ENCODE measurements around the gene PIAS4. TPM values are rescaled to one million over a fixed set of nuclear protein-coding genes. Genes with fewer than 3 reads are reported as not detected.

PIAS4 gene
- total and polyA plus RNA-seq, 9 donors: 14.7 to 26.2 (median 23.6) TPM

GRCh38 chr19:4042064-4042730, 34.7 kb downstream of the PIAS4 start:
- 78% methylated on average over 14 of the region's 14 CpGs for WGBS (ENCODE audit: insufficient coverage)
- Histone ChIP-seq H3K4me3 (ENCODE audit: low read length) (no peak overlapping the region), H3K27ac (ENCODE audit: low read length) (no peak overlapping the region), H3K4me1 (ENCODE audit: control insufficient read depth, insufficient read depth, low read length) (no peaks in the 10 kb centered on the region), H3K27me3 (ENCODE audit: control insufficient read depth, insufficient read depth, low read length) (no peaks in the 10 kb centered on the region), H3K9me3 (replicated peaks; ENCODE audit: control insufficient read depth, low read depth, low read length) (no peaks in the 10 kb centered on the region), H3K36me3 (ENCODE audit: control insufficient read depth, insufficient read depth, low read length) (peaks cover 39% of the 10 kb centered on the region)
- DNase-seq: no peak

GRCh38 chr19:4042731-4043082, 35.2 kb downstream of the PIAS4 start:
- Histone ChIP-seq H3K9me3 (replicated peaks; ENCODE audit: control insufficient read depth, low read depth, low read length) (no peaks in the 10 kb centered on the region), H3K4me1 (ENCODE audit: control insufficient read depth, insufficient read depth, low read length) (no peaks in the 10 kb centered on the region), H3K36me3 (ENCODE audit: control insufficient read depth, insufficient read depth, low read length) (peaks cover 39% of the 10 kb centered on the region), H3K4me3 (ENCODE audit: low read length) (no peak overlapping the region), H3K27ac (ENCODE audit: low read length) (no peak overlapping the region), H3K27me3 (ENCODE audit: control insufficient read depth, insufficient read depth, low read length) (no peaks in the 10 kb centered on the region)
- WGBS (ENCODE audit: insufficient coverage): 61% methylated on average over 9 of the region's 14 CpGs
- no peak for DNase-seq

- Histone ChIP-seq H3K9me3 (replicated peaks; ENCODE audit: control insufficient read depth, low read depth, low read length) (no peaks in the 10 kb centered on the region), H3K36me3 (ENCODE audit: control insufficient read depth, insufficient read depth, low read length) (peaks cover 41% of the 10 kb centered on the region), H3K27ac (ENCODE audit: low read length) (no peak overlapping the region), H3K4me1 (ENCODE audit: control insufficient read depth, insufficient read depth, low read length) (no peaks in the 10 kb centered on the region), H3K4me3 (ENCODE audit: low read length) (no peak overlapping the region), H3K27me3 (ENCODE audit: control insufficient read depth, insufficient read depth, low read length) (no peaks in the 10 kb centered on the region)
- no CpG with 5 or more reads among the region's 11 CpGs for WGBS (ENCODE audit: insufficient coverage)
- DNase-seq: no peak
Measured at GRCh38 chr19:4043401-4043800, 35.9 kb downstream of the PIAS4 start.

DNA sequence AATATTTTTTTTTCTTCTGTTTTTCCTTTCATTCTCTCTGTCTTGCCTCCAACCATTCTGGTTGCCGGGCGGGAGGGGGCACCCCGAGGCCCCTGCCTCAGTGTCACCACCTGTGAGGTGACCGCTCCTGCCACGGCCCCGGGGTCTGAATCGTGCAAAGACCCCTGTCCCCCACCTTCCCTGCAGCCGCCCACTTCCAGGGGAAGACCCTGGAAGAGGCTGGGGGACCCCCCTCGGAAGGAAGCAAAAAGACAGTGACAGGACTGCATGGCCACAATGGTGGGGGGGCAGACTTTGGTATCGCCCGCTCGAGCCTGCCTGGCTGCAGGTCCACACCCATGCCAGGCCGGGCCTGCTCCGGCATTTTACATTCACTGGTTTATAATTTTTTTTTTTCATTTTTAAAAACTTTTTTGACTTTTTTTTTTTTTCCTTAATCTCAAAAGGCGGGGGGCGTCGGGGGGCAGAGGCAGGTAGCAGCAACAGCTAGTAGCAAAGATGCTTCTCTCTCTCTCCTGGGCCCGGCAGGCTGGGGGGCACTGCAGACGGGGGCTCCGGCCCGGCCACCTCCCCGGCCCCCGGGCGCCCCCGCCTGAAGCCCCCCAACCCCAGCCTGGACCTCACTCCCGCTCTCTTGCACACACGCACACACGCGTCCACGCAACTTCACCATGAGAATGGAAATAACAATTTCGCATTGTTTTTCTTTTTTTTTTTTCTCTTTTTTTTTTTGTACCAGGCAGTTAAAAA, 36.6 kb downstream of the PIAS4 start:
- H3K4me3 ChIP-seq (ENCODE audit: low read length): no peak overlapping the region
- 85% methylated on average over 14 of the region's 31 CpGs for WGBS (ENCODE audit: insufficient coverage)
- no peaks in the 10 kb centered on the region for H3K27me3 ChIP-seq (ENCODE audit: control insufficient read depth, insufficient read depth, low read length)
- H3K27ac ChIP-seq (ENCODE audit: low read length): no peak overlapping the region
- peaks cover 38% of the 10 kb centered on the region for H3K36me3 ChIP-seq (ENCODE audit: control insufficient read depth, insufficient read depth, low read length)
- no peaks in the 10 kb centered on the region for H3K4me1 ChIP-seq (ENCODE audit: control insufficient read depth, insufficient read depth, low read length)
- no peak for DNase-seq
- H3K9me3 ChIP-seq (replicated peaks; ENCODE audit: control insufficient read depth, low read depth, low read length): no peaks in the 10 kb centered on the region

DNA sequence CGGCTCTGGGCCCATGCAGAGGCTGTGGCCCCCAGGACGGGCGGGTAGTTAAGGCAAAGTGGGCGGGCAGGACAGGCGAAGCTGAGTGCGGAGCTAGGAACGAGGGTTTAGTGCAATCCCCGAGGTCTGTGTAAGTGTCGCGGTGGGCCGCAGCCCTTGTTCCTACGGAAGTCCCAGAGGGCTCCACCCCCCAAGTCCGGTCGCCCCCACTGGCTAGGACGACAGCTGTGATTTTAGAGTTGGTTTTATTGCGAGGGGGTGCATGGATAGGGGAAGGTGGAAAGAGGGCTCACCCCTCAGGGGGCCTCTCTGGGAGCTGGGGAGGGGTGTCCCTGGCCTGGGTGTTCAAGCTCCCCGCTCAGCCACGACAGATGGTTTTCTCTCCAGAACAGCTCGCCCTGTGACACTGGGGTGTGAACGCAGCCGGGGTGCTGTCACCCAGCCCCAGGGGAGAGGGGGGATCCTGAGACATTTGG, 37.5 kb downstream of the PIAS4 start:
- no peaks in the 10 kb centered on the region for H3K27me3 ChIP-seq (ENCODE audit: control insufficient read depth, insufficient read depth, low read length)
- no peaks in the 10 kb centered on the region for H3K4me1 ChIP-seq (ENCODE audit: control insufficient read depth, insufficient read depth, low read length)
- no peak overlapping the region for H3K27ac ChIP-seq (ENCODE audit: low read length)
- no peak for DNase-seq
- 30% methylated on average over 8 of the region's 21 CpGs for WGBS (ENCODE audit: insufficient coverage)
- no peak overlapping the region for H3K4me3 ChIP-seq (ENCODE audit: low read length)
- peaks cover 47% of the 10 kb centered on the region for H3K36me3 ChIP-seq (ENCODE audit: control insufficient read depth, insufficient read depth, low read length)
- no peaks in the 10 kb centered on the region for H3K9me3 ChIP-seq (replicated peaks; ENCODE audit: control insufficient read depth, low read depth, low read length)

GRCh38 chr19:4045597-4046361, 38.2 kb downstream of the PIAS4 start:
- H3K36me3 ChIP-seq (ENCODE audit: control insufficient read depth, insufficient read depth, low read length): peaks cover 48% of the 10 kb centered on the region
- 78% methylated on average over 18 of the region's 32 CpGs for WGBS (ENCODE audit: insufficient coverage)

DNA sequence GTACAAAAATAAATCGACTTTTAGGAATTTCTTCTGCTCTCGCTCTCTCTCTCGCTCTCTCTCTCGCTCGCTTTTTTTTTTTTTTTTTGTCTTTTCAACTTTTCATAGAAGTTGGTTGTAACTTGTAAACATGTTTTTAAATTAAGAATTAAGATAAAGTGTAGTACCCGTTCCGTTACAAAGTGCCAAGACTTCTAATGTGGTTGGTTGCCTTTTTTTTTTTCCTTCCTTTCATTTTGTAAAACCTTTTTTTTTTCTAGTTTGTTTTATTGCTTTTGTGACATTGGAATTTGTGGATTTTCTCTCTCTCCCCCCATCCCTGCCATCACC, 38.8 kb downstream of the PIAS4 start:
- no peak overlapping the region for H3K4me3 ChIP-seq (ENCODE audit: low read length)
- WGBS (ENCODE audit: insufficient coverage): no CpG with 5 or more reads among the region's 7 CpGs
- H3K27me3 ChIP-seq (ENCODE audit: control insufficient read depth, insufficient read depth, low read length): no peaks in the 10 kb centered on the region
- no peaks in the 10 kb centered on the region for H3K9me3 ChIP-seq (replicated peaks; ENCODE audit: control insufficient read depth, low read depth, low read length)
- no peak for DNase-seq
- peaks cover 51% of the 10 kb centered on the region for H3K36me3 ChIP-seq (ENCODE audit: control insufficient read depth, insufficient read depth, low read length)
- no peak overlapping the region for H3K27ac ChIP-seq (ENCODE audit: low read length)
- no peaks in the 10 kb centered on the region for H3K4me1 ChIP-seq (ENCODE audit: control insufficient read depth, insufficient read depth, low read length)

More at GRCh38 chr19:4045597-4046361, 38.2 kb downstream of the PIAS4 start:
- Histone ChIP-seq H3K27me3 (ENCODE audit: control insufficient read depth, insufficient read depth, low read length) (no peaks in the 10 kb centered on the region), H3K4me1 (ENCODE audit: control insufficient read depth, insufficient read depth, low read length) (no peaks in the 10 kb centered on the region), H3K27ac (ENCODE audit: low read length) (no peak overlapping the region), H3K9me3 (replicated peaks; ENCODE audit: control insufficient read depth, low read depth, low read length) (no peaks in the 10 kb centered on the region), H3K4me3 (ENCODE audit: low read length) (no peak overlapping the region)
- DNase-seq: no peak

- H3K27me3 ChIP-seq (ENCODE audit: control insufficient read depth, insufficient read depth, low read length): no peaks in the 10 kb centered on the region
- no peak overlapping the region for H3K27ac ChIP-seq (ENCODE audit: low read length)
- DNase-seq: no peak
- H3K4me3 ChIP-seq (ENCODE audit: low read length): no peak overlapping the region
- H3K36me3 ChIP-seq (ENCODE audit: control insufficient read depth, insufficient read depth, low read length): peaks cover 53% of the 10 kb centered on the region
- H3K4me1 ChIP-seq (ENCODE audit: control insufficient read depth, insufficient read depth, low read length): no peaks in the 10 kb centered on the region
- no peaks in the 10 kb centered on the region for H3K9me3 ChIP-seq (replicated peaks; ENCODE audit: control insufficient read depth, low read depth, low read length)
- 76% methylated on average over 10 of the region's 33 CpGs for WGBS (ENCODE audit: insufficient coverage)
Measured at GRCh38 chr19:4046946-4047683, 39.6 kb downstream of the PIAS4 start.

DNA sequence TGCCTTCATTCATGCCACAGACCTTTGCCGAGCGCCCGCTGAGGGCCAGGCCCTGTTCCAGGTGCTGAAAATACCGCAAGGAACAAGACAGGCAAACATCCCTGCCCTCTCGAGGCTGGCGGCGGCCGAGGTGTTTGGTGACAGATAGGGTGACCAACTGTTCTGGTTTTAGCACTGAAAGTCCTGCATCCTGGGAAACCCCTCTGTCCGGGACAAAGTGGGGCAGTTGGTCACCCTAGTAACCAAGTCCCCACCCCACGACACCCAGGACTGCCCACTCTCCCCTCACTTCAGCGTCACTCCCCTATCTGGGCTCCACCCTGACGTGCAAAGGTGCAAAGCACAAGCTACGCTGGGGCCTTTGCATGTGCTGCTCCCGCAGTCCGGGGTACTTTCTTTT, 41.9 kb downstream of the PIAS4 start:
- Histone ChIP-seq H3K27me3 (ENCODE audit: control insufficient read depth, insufficient read depth, low read length) (no peaks in the 10 kb centered on the region), H3K9me3 (replicated peaks; ENCODE audit: control insufficient read depth, low read depth, low read length) (no peaks in the 10 kb centered on the region), H3K27ac (ENCODE audit: low read length) (no peak overlapping the region), H3K36me3 (ENCODE audit: control insufficient read depth, insufficient read depth, low read length) (peaks cover 66% of the 10 kb centered on the region), H3K4me3 (ENCODE audit: low read length) (no peak overlapping the region), H3K4me1 (ENCODE audit: control insufficient read depth, insufficient read depth, low read length) (peaks cover 4% of the 10 kb centered on the region)
- 79% methylated on average over 15 of the region's 15 CpGs for WGBS (ENCODE audit: insufficient coverage)
- DNase-seq: no peak

Data from muscle of leg (tissue), 11 donors.